ENCODE results near the gene ENPP1.

- TF ChIP-seq SMC3 (IDR thresholded peaks at IDR 0.05; ENCODE audit: low read depth, low read length) (no peak), CTCF (conservative IDR thresholded peaks at IDR 0.05; ENCODE audit: low read depth, low read length) (no peak), POLR2A (IDR thresholded peaks at IDR 0.05; ENCODE audit: low read depth, low read length) (no peak), CHD1 (IDR thresholded peaks at IDR 0.05; ENCODE audit: low read depth, low read length) (no peak), RAD21 (IDR thresholded peaks at IDR 0.05; ENCODE audit: low read length) (no peak), BHLHE40 (IDR thresholded peaks at IDR 0.05; ENCODE audit: low read depth, low read length) (no peak), CEBPB (IDR thresholded peaks at IDR 0.05; ENCODE audit: low read depth, low read length) (no peak), RCOR1 (IDR thresholded peaks at IDR 0.05; ENCODE audit: insufficient replicate concordance, low read length) (no peak), USF2 (IDR thresholded peaks at IDR 0.05; ENCODE audit: low read depth, low read length) (no peak), RFX5 (IDR thresholded peaks at IDR 0.05; ENCODE audit: low read depth, low read length) (no peak), ELK1 (IDR thresholded peaks at IDR 0.05; ENCODE audit: borderline replicate concordance, low read depth, low read length) (no peak), FOS (IDR thresholded peaks at IDR 0.05; ENCODE audit: low read depth, low read length) (no peak), MAZ (IDR thresholded peaks at IDR 0.05; ENCODE audit: borderline replicate concordance, low read depth, low read length) (no peak)
These were observed 51.1 kb downstream of the ENPP1 start for GRCh38 chr6:131858765-131859415.

Measured in IMR-90 (cell line).